Smooth muscle cell (in vitro differentiated cells): ENCODE data around the gene HIVEP3. TPM values are rescaled to one million over a fixed set of nuclear protein-coding genes. Genes with fewer than 3 reads are reported as not detected.
A peak's percentile ranks its signal among the peaks of the same experiment; 100 is the strongest.

ENCODE experiments used
- DNase-seq: peaks from one replicate; lab custom pipeline; 2025; ENCODE audit not compliant: unreplicated experiment; lab: John Stamatoyannopoulos, UW
- H2AFZ ChIP-seq: fragments of 200-600 bp; sonication (generic); 2 replicates; pipeline ENCODE4 v1.6.0; 2016; ENCODE audit warnings: antibody characterized with exemption, low read depth, mild to moderate bottlenecking
- H3F3A ChIP-seq: fragments of 200-600 bp; sonication (generic); 2 replicates; pipeline ENCODE4 v1.6.0; 2017; ENCODE audit warnings: antibody characterized with exemption, low read depth
- H3K27ac ChIP-seq: fragments of 200-600 bp; sonication (generic); 2 replicates; pipeline ENCODE4 v1.5.1; 2016; ENCODE audit warnings: low read depth, mild to moderate bottlenecking
- H3K27me3 ChIP-seq: fragments of 200-600 bp; sonication (generic); 2 replicates; pipeline ENCODE4 v1.6.1; 2016; ENCODE audit warnings: low read depth, mild to moderate bottlenecking
- H3K36me3 ChIP-seq: fragments of 200-600 bp; sonication (generic); 2 replicates; pipeline ENCODE4 v1.5.1; 2016; ENCODE audit warnings: low read depth
- H3K4me1 ChIP-seq: fragments of 200-600 bp; sonication (generic); 2 replicates; pipeline ENCODE4 v1.5.1; 2016; ENCODE audit warnings: low read depth
- H3K4me2 ChIP-seq: fragments of 200-600 bp; sonication (generic); 2 replicates; pipeline ENCODE4 v1.6.0; 2016; ENCODE audit warnings: mild to moderate bottlenecking
- H3K4me3 ChIP-seq: fragments of 200-600 bp; sonication (generic); 2 replicates; pipeline ENCODE4 v1.5.1; 2016; ENCODE audit warnings: mild to moderate bottlenecking
- H3K79me2 ChIP-seq: fragments of 200-600 bp; sonication (generic); 2 replicates; pipeline ENCODE4 v1.6.0; 2016; ENCODE audit warnings: low read depth, mild to moderate bottlenecking
- H3K9ac ChIP-seq: fragments of 200-600 bp; sonication (generic); 2 replicates; pipeline ENCODE4 v1.6.0; 2016; ENCODE audit warnings: low read depth
- H3K9me3 ChIP-seq: fragments of 200-600 bp; sonication (generic); replicated peaks from 2 replicates; pipeline ENCODE4 v1.5.1; 2016; ENCODE audit warnings: low read depth
- H4K20me1 ChIP-seq: fragments of 200-600 bp; sonication (generic); 2 replicates; pipeline ENCODE4 v1.6.0; 2016; ENCODE audit warnings: low read depth
- WGBS: methylation state at CpG from one replicate; pipeline ENCODE4 v1.1.7; 2016; ENCODE audit warnings: low lambda C conversion rate; 5-methylcytosine and 5-hydroxymethylcytosine counted together
- polyA plus RNA-seq: library from polyadenylated mRNA; unstranded; fragments of >200 nt; fragmentation: Nextera tagmentation; extraction: Ambion mirVana; gene quantifications from 2 replicates; pipeline ENCODE4 v1.2.1, GENCODE V29; 2016
- total RNA-seq: library from RNA; depleted of rRNA; stranded (reverse); fragments of >200 nt; gene quantifications from 2 replicates; pipeline ENCODE4 v1.2.3, GENCODE V29; 2014
- TF ChIP-seq, protein P1 (sequence below): fragments of 200-600 bp; sonication (generic); IDR thresholded peaks from 2 replicates; pipeline ENCODE4 v1.5.1; 2017; ENCODE audit warnings: borderline replicate concordance, mild to moderate bottlenecking, antibody characterized with exemption; ENCODE audit not compliant: insufficient read depth, poor library complexity, severe bottlenecking

HIVEP3 gene
- total and polyA plus RNA-seq, 2 experiments from 2014 or later: 2.1 to 6.4 TPM

DNA sequence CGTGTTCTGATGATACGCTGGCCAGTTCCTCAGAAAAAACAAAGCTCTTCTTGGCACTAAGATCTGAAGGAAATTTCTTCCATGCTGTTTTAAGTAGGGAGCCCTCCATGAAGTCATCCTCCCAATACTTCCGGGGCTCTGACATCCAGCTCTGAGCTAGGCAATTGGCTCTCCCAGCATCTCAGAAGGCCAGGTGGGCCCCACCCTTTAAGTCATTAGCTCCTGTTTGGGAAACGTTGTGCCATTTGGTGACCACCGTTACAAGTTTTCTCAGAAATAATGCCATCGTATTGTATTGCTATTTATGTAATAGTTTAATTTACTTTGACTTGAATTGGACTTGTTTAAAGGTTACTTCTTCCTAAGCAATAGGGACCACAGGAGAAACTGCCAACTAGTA lies 303.9 kb downstream of the HIVEP3 start:
- peak overlapping the region; percentile 77 for H3K27ac ChIP-seq
- H3K36me3 ChIP-seq: no peaks in the 10 kb centered on the region
- no peak for DNase-seq
- H3F3A ChIP-seq: peaks cover 3% of the 10 kb centered on the region
- no peak overlapping the region for H3K4me3 ChIP-seq
- no peaks in the 10 kb centered on the region for H3K27me3 ChIP-seq
- TF ChIP-seq, protein P1, sequence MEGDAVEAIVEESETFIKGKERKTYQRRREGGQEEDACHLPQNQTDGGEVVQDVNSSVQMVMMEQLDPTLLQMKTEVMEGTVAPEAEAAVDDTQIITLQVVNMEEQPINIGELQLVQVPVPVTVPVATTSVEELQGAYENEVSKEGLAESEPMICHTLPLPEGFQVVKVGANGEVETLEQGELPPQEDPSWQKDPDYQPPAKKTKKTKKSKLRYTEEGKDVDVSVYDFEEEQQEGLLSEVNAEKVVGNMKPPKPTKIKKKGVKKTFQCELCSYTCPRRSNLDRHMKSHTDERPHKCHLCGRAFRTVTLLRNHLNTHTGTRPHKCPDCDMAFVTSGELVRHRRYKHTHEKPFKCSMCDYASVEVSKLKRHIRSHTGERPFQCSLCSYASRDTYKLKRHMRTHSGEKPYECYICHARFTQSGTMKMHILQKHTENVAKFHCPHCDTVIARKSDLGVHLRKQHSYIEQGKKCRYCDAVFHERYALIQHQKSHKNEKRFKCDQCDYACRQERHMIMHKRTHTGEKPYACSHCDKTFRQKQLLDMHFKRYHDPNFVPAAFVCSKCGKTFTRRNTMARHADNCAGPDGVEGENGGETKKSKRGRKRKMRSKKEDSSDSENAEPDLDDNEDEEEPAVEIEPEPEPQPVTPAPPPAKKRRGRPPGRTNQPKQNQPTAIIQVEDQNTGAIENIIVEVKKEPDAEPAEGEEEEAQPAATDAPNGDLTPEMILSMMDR: no peak
- no peak overlapping the region for H3K4me2 ChIP-seq
- no peaks in the 10 kb centered on the region for H3K9me3 ChIP-seq
- peaks cover 3% of the 10 kb centered on the region for H4K20me1 ChIP-seq
- H3K79me2 ChIP-seq: peaks cover 11% of the 10 kb centered on the region
- no peak overlapping the region for H2AFZ ChIP-seq
- H3K4me1 ChIP-seq: peaks cover 1% of the 10 kb centered on the region
- H3K9ac ChIP-seq: no peak overlapping the region
- WGBS: 96% methylated on average over 6 of the region's 6 CpGs

DNA sequence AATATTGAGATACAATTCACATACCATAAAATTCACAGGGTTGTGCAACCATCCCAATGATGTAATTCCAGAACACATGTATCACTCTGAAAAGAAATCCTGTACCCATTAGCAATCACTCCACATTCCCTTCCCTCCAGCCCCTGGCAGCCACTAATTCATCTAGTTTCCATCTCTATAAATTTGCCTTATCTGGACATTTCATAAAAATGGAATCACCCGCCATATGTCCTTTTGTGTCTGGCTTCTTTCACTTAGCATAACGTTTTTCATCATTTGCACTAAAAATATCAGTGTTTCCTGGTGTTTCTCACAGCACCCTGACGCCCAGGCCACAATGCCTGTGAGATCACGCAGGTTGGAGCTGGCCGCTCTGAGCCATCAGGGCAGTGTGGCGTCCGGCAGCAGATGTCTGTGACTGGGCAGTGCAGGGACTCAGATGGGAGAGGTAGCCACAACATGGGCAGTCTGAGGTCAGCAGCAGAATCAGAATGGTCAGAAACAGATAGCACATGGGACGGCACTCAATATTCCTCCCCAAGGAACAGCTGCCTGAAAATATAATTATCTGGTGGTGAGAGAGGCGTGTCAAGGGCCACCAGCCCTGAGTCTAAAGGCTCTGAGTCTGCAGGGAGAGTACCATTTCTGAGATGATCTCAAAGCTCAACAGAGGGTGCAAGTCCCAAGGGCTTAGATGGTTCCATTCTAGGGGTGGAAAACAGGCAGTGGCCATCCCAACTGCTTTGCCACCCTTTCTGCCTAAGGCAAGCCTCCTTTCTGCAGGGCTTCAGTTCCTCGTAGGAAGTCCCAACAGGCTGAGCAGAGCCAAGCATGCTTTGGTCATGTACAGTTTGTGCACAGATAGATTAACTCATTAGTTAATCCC lies 304.8 kb downstream of the HIVEP3 start:
- DNase-seq: no peak
- 54% methylated on average over 10 of the region's 10 CpGs for WGBS
- Histone ChIP-seq H3K27ac (peak overlapping the region; percentile 77), H3K27me3 (no peaks in the 10 kb centered on the region), H3K79me2 (peaks cover 11% of the 10 kb centered on the region), H3K4me2 (peak overlapping the region; percentile 41), H3K4me3 (no peak overlapping the region), H3K9me3 (no peaks in the 10 kb centered on the region), H3K4me1 (no peaks in the 10 kb centered on the region), H3K9ac (no peak overlapping the region), H4K20me1 (peaks cover 3% of the 10 kb centered on the region), H2AFZ (no peak overlapping the region), H3K36me3 (no peaks in the 10 kb centered on the region), H3F3A (peaks cover 3% of the 10 kb centered on the region)
- TF ChIP-seq, protein P1: no peak

DNA sequence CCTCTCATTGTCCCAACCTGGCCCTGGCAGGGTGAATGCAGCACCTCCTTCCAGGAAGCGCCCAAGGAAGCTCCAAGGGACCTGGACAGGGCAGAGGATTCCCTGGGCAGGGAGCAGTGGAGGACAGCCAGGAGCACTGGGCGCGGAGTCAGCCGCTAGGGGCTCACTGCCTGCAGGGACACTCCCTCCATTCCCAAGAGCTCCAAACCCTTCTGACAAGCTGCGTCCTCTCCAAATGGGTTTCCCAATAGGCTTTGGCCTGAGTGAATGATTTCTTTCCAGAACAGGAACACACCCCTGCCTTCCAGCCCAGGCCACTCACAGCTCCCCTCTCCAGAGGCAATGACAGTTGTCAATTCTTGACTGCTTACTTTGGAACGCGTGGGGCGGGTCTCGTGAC lies 305.8 kb downstream of the HIVEP3 start:
- peak overlapping the region; percentile 77 for H3K27ac ChIP-seq
- peaks cover 3% of the 10 kb centered on the region for H4K20me1 ChIP-seq
- no peak overlapping the region for H2AFZ ChIP-seq
- WGBS: 94% methylated on average over 9 of the region's 9 CpGs
- H3K79me2 ChIP-seq: peaks cover 11% of the 10 kb centered on the region
- no peaks in the 10 kb centered on the region for H3K27me3 ChIP-seq
- TF ChIP-seq, protein P1: no peak
- no peaks in the 10 kb centered on the region for H3K36me3 ChIP-seq
- H3K9me3 ChIP-seq: no peaks in the 10 kb centered on the region
- peak overlapping the region; percentile 49 for H3K9ac ChIP-seq
- DNase-seq: no peak
- H3K4me3 ChIP-seq: no peak overlapping the region
- H3K4me1 ChIP-seq: no peaks in the 10 kb centered on the region
- H3K4me2 ChIP-seq: peak overlapping the region; percentile 33
- peaks cover 3% of the 10 kb centered on the region for H3F3A ChIP-seq

DNA sequence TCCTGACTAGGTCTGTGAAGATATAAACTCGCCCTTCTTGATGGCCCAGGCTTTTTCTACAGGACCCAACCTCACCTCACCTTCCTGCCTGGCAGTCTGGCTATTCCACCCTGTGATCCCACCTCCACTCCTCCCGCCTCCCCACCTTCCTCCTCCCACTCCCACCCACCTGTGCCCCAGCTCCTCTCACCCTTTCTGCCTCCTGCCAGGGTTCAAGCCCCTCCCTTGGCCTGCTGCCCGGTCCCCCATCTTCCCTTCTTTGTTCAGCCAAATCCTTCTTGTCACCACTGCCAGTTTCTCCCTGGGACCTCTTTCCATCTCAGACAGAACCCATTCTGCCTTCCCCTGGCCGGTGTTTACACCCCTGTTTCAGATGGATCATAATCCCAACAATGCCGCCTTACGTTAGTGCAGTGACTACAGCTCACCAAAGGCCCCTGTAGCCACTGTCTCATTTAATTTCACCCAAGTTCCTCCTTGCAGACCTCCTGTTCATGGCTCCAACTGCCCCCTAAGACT lies 306.7 kb downstream of the HIVEP3 start:
- no peak overlapping the region for H2AFZ ChIP-seq
- no peak overlapping the region for H3K27ac ChIP-seq
- TF ChIP-seq, protein P1: no peak
- H4K20me1 ChIP-seq: peaks cover 3% of the 10 kb centered on the region
- H3K4me1 ChIP-seq: no peaks in the 10 kb centered on the region
- 91% methylated on average over 6 of the region's 6 CpGs for WGBS
- no peak overlapping the region for H3K9ac ChIP-seq
- no peaks in the 10 kb centered on the region for H3K9me3 ChIP-seq
- no peak overlapping the region for H3K4me2 ChIP-seq
- no peaks in the 10 kb centered on the region for H3K36me3 ChIP-seq
- H3K4me3 ChIP-seq: no peak overlapping the region
- peaks cover 13% of the 10 kb centered on the region for H3K79me2 ChIP-seq
- no peaks in the 10 kb centered on the region for H3K27me3 ChIP-seq
- H3F3A ChIP-seq: peaks cover 3% of the 10 kb centered on the region
- DNase-seq: no peak
